HG02763 (cell line): ENCODE measurements around the gene STXBP4.
"Not testable (repeated sequence)": the region's sequence is repeated elsewhere in the genome, so short reads cannot be mapped to it uniquely, and the experiment has no call there.

Experiments
- ATAC-seq: cut with Tn5 transposase; IDR thresholded peaks from one replicate; pipeline ENCODE4 v1.9.1; 2021; ENCODE audit warnings: mild to moderate bottlenecking, moderate library complexity; ENCODE audit not compliant: unreplicated experiment

STXBP4 gene

GRCh38 chr17:55038291-55038690, 69.7 kb downstream of the STXBP4 start:
- ATAC-seq = no peak

DNA sequence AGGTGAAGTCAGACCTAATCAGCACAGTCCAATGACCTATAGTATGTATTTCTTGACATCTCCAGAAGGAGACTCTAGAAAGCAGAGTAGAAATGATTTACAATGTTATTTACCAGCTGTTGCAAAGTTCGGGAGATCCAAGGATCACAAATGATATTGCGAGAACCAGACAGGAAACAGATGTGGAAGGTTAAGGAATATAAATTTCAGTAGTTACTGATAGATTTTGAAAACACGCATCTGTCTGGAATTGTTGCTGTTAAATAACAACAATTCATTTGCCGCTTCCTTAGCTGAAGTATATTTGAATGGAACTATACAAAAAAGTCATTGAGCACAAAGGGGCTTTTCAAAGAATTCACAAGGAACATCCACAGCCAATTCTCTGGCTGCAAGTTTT, 72.0 kb downstream of the STXBP4 start:
- no peak for ATAC-seq

DNA sequence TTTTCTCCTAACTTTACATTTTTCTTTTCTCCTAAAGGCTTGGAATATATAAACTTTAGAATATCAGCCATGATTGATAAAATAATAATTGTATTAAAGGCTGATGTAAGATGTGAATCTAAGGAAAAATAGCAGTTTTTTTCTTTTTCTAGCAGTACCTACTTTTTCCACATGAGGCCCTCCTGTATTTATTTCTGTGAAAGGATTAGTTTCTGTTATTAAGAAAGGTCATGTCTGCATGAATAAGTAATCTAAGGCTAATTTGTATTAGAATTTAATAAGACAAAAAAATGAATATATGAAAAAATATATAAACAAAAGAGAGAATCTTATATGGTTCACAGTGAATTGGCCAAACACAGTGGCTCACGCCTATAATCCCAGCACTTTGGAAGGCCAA, 85.3 kb downstream of the STXBP4 start:
- ATAC-seq = no peak

DNA sequence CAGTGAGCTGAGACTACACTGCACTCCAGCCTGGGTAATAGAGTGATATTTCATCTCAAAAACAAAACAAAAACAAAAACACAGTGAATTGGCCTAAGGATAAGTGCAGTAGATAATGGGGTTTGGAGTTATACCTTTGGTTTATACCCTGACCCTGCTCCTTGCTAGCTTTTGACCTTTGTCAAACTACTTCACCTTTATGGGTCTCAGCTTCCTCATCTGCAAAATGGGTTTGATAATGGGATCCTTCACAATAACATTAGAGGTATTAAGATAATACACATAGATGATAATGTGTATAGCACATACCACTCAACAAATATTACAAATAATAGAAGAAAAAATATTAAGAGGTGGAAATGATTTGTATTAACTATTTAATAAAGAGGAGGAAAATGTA, 85.9 kb downstream of the STXBP4 start:
- no peak for ATAC-seq

- no peak for ATAC-seq
Observed at GRCh38 chr17:55056526-55056925, 88.0 kb downstream of the STXBP4 start.

DNA sequence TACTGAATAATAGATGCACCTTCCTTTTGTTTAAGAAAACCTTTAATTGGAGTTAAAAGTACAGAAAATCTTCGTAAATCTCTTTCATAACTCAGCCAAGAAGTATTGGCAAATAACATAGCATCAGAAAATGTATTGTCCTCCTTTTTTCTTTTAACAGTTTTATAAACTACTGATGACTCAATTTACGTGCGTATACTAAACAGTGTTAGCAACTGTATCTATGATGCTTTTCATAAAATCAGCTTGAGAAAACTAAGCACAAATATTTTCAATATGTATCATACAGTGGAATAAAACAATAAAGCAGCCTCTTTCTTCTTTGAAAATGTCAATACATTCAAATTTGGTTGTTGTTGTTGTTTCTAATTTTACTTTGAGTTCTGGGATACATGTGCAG, 88.6 kb downstream of the STXBP4 start:
- ATAC-seq = no peak

GRCh38 chr17:55059724-55060123, 91.2 kb downstream of the STXBP4 start:
- ATAC-seq = no peak

- no peak for ATAC-seq
Observed at GRCh38 chr17:55062921-55063320, 94.4 kb downstream of the STXBP4 start.

GRCh38 chr17:55063885-55064874, 95.6 kb downstream of the STXBP4 start:
- no peak for ATAC-seq

- ATAC-seq = no peak
Observed at GRCh38 chr17:55067697-55068439, 99.3 kb downstream of the STXBP4 start.

- ATAC-seq = no peak
Observed at GRCh38 chr17:55068862-55069811, 100.6 kb downstream of the STXBP4 start.

GRCh38 chr17:55069983-55070529, 101.5 kb downstream of the STXBP4 start:
- no peak for ATAC-seq

DNA sequence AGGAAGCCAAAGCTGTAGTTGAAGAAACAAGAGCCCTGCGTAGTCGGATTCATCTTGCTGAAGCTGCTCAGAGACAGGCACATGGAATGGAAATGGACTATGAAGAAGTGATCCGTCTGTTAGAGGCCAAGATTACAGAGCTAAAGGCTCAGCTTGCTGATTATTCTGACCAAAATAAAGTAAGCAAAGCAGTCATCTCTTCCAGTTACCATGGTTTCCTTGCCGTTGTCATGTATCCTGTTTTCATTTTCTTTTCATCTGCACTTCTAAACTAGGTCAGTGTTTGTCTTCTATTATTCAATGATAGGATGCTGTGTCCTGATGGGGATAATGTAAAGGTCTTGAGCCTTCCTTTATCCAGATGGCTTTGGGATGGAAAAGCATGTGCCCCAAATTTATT, 104.3 kb downstream of the STXBP4 start:
- no peak for ATAC-seq

- ATAC-seq = not testable (repeated sequence)
Observed at GRCh38 chr17:55073467-55073866, 104.9 kb downstream of the STXBP4 start.

GRCh38 chr17:55081559-55081958, 113.0 kb downstream of the STXBP4 start:
- ATAC-seq = no peak

DNA sequence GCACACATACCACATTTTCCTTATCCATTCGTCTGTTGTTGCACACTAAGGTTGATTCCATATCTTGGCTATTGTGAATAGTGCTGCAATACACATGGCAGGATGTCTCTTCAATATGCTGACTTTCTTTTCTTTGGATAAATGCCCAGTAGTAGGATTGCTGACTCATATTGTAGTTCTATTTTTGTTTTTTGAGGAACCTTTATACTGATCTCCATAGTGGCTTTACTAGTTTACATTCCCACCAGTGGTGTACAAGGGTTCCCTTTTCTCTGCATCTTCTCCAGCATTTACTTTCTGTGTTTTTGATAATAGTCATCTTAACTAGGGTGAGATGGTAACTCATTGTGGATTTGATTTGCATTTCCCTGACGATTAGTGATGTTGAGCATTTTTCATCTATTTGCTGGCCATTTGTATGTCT, 118.1 kb downstream of the STXBP4 start:
- ATAC-seq = no peak

- ATAC-seq = no peak
Observed at GRCh38 chr17:55089256-55089655, 120.7 kb downstream of the STXBP4 start.

GRCh38 chr17:55090079-55090492, 121.5 kb downstream of the STXBP4 start:
- ATAC-seq = peak; percentile 97

- no peak for ATAC-seq
Observed at GRCh38 chr17:55093353-55093752, 124.8 kb downstream of the STXBP4 start.

GRCh38 chr17:55098765-55099164, 130.2 kb downstream of the STXBP4 start:
- ATAC-seq = no peak
